GM21360 (cell line): ENCODE results near the gene TUBB4A.

Experiments used
- ATAC-seq: cut with Tn5 transposase; IDR thresholded peaks from one replicate; pipeline ENCODE4 v1.9.1; 2021; ENCODE audit warnings: mild to moderate bottlenecking, moderate library complexity; ENCODE audit not compliant: unreplicated experiment

TUBB4A gene

GRCh38 chr19:6498294-6499036 lies 3.6 kb downstream of the TUBB4A start:
- ATAC-seq, result no peak

GRCh38 chr19:6495947-6496346 lies 6.2 kb downstream of the TUBB4A start:
- no peak for ATAC-seq

GRCh38 chr19:6494438-6495036 lies 7.6 kb downstream of the TUBB4A start:
- no peak for ATAC-seq

GRCh38 chr19:6491802-6492592 lies 10.1 kb downstream of the TUBB4A start:
- no peak for ATAC-seq

- ATAC-seq, result no peak
Measured at GRCh38 chr19:6490134-6490533, 12.0 kb downstream of the TUBB4A start.

- ATAC-seq, result no peak
Measured at GRCh38 chr19:6489278-6490061, 12.6 kb downstream of the TUBB4A start.

- ATAC-seq, result no peak
Measured at GRCh38 chr19:6484831-6485230, 17.3 kb downstream of the TUBB4A start.

- ATAC-seq, result no peak
Measured at GRCh38 chr19:6484230-6484629, 17.9 kb downstream of the TUBB4A start.

- ATAC-seq, result no peak
Measured at GRCh38 chr19:6483235-6483634, 18.9 kb downstream of the TUBB4A start.

GRCh38 chr19:6482343-6482686 lies 19.8 kb downstream of the TUBB4A start:
- no peak for ATAC-seq

GRCh38 chr19:6481541-6482342 lies 20.4 kb downstream of the TUBB4A start, which contains the start of gene DENND1C:
DENND1C (minus strand) TSS chr19:6481787; CDS start chr19:6481695, 92 bp downstream.
- no peak for ATAC-seq

- ATAC-seq, result no peak
Measured at GRCh38 chr19:6480848-6481415, 21.2 kb downstream of the TUBB4A start.

- no peak for ATAC-seq
Measured at GRCh38 chr19:6479836-6480398, 22.2 kb downstream of the TUBB4A start.

GRCh38 chr19:6478815-6479214 lies 23.3 kb downstream of the TUBB4A start:
- no peak for ATAC-seq

- ATAC-seq, result no peak
Measured at GRCh38 chr19:6476896-6477431, 25.1 kb downstream of the TUBB4A start.

GRCh38 chr19:6476155-6476895 lies 25.8 kb downstream of the TUBB4A start:
- ATAC-seq, result no peak

- ATAC-seq, result no peak
Measured at GRCh38 chr19:6475321-6476108, 26.6 kb downstream of the TUBB4A start.

- ATAC-seq, result no peak
Measured at GRCh38 chr19:6473647-6474046, 28.5 kb downstream of the TUBB4A start.
